CD4-positive, alpha-beta T cell (primary cell): ENCODE results near the gene ODF4. TPM values are rescaled to one million over a fixed set of nuclear protein-coding genes. Genes with fewer than 3 reads are reported as not detected.
A peak's percentile ranks its signal among the peaks of the same experiment; 100 is the strongest.
"Not testable (repeated sequence)": the region's sequence is repeated elsewhere in the genome, so short reads cannot be mapped to it uniquely, and the experiment has no call there.

Source experiments
- ATAC-seq: fragments of 200-7000 bp; cut with Tn5 transposase; one replicate; pipeline ENCODE4 v1.10.0; 2022; ENCODE audit warnings: mild to moderate bottlenecking; ENCODE audit not compliant: poor library complexity
- CTCF ChIA-PET: fragments of 350-600 bp; sonication (Branson Sonifier 250); formaldehyde crosslinking; loops from one replicate; lab custom pipeline; 2021; ENCODE audit warnings: antibody characterized with exemption, inconsistent platforms; lab: Charles Lee
- POLR2A ChIA-PET: fragments of 350-600 bp; sonication (Branson Sonifier 250); formaldehyde crosslinking; loops from one replicate; lab custom pipeline; 2021; ENCODE audit warnings: antibody characterized with exemption, inconsistent platforms; lab: Charles Lee
- DNase-seq, 14 experiments: peaks; one replicate each; pipeline ENCODE4 v3.0.0-alpha.2; 2013 to 2020; ENCODE audit warnings: mixed read lengths in 2 of 14
- H3K27ac ChIP-seq, 2 donors: one replicate each; pipeline versions ENCODE4 v1.5.1 to v1.7.0; 2013; ENCODE audit warnings: low read length in 2 of 2, low read depth in 1 of 2, mild to moderate bottlenecking in 1 of 2
- H3K27me3 ChIP-seq, 2 experiments: 1 replicate in 1 of 2; 2 replicates in 1 of 2; pipeline versions ENCODE4 v1.6.1 to v1.7.0; 2013; ENCODE audit warnings: low read length in 2 of 2, control low read depth in 1 of 2, mild to moderate bottlenecking in 1 of 2, moderate library complexity in 1 of 2; ENCODE audit not compliant: insufficient read depth in 2 of 2, control insufficient read depth in 1 of 2
- H3K36me3 ChIP-seq: one replicate; pipeline ENCODE4 v1.6.1; 2013; ENCODE audit warnings: low read length, control low read depth; ENCODE audit not compliant: insufficient read depth
- H3K4me1 ChIP-seq: one replicate; pipeline ENCODE4 v1.6.1; 2013; ENCODE audit warnings: low read length, control low read depth; ENCODE audit not compliant: insufficient read depth
- H3K4me3 ChIP-seq: one replicate; pipeline ENCODE4 v1.5.1; 2013; ENCODE audit warnings: mild to moderate bottlenecking, low read length, moderate library complexity
- H3K9me3 ChIP-seq, 2 experiments: 1 replicate in 1 of 2; 2 replicates in 1 of 2; pipeline versions ENCODE4 v1.6.1 to v1.7.0; 2013; ENCODE audit warnings: low read length in 2 of 2, mild to moderate bottlenecking in 2 of 2, control low read depth in 1 of 2, moderate library complexity in 1 of 2; ENCODE audit not compliant: control insufficient read depth in 1 of 2, insufficient read depth in 1 of 2
- H3K27ac Mint-ChIP-seq: one replicate; pipeline ENCODE4 v1.8.0; 2020; ENCODE audit warnings: mixed read lengths
- H3K27me3 Mint-ChIP-seq: one replicate; pipeline ENCODE4 v1.8.0; 2021; ENCODE audit warnings: mixed read lengths
- H3K36me3 Mint-ChIP-seq: one replicate; pipeline ENCODE4 v1.8.0; 2021; ENCODE audit warnings: low read depth, mixed read lengths
- H3K4me1 Mint-ChIP-seq: one replicate; pipeline ENCODE4 v1.8.0; 2021; ENCODE audit warnings: low read depth, mixed read lengths
- H3K4me3 Mint-ChIP-seq: one replicate; pipeline ENCODE4 v1.8.0; 2020; ENCODE audit warnings: mild to moderate bottlenecking, mixed read lengths
- H3K9me3 Mint-ChIP-seq: one replicate; pipeline ENCODE4 v1.8.0; 2020; ENCODE audit warnings: mixed read lengths
- CTCF ChIP-seq: fragments of 200-600 bp; IDR thresholded peaks from one replicate; pipeline ENCODE4 v1.8.0; 2022; ENCODE audit warnings: antibody characterized with exemption, mild to moderate bottlenecking
- intact Hi-C, 2 experiments: fragments of 100-400 bp; cut with DNase I in 1 of 2; cut with micrococcal nuclease in 1 of 2; formaldehyde crosslinking; loops; one replicate each; pipeline versions ENCODE4 v1.15.1 to v1.9.0; 2023 to 2025; cut with DNase I, micrococcal nuclease
- total RNA-seq, 174 experiments: library from RNA in 2 of 174; stranded (reverse) in 2 of 174; gene quantifications; one replicate each; pipeline ENCODE4 v1.2.3 and lab custom pipeline; 2021 to 2026

ODF4 gene
- total RNA-seq, 2 experiments from 2014 or later, result not detected

GRCh38 chr17:8375738-8376259, 36.2 kb downstream of the ODF4 start:
- Histone ChIP-seq H3K27me3 (no peaks in the 10 kb centered on the region), H3K4me1 (peaks cover 36% of the 10 kb centered on the region), H3K27ac (peak overlapping the region; percentile 55 to 75), H3K4me3 (peak overlapping the region; percentile 98), H3K36me3 (peaks cover 47% of the 10 kb centered on the region), H3K9me3 (no peaks in the 10 kb centered on the region)
- ChIA-PET POLR2A (interaction anchor here (0.8 to 2.0 kb wide), 5 partner anchors 29 to 370 kb away, joined by 3 to 6 read pairs (median 3); partner anchors contain the start of genes NDEL1 and RANGRF), CTCF (interaction anchor here (0.7 to 2.3 kb wide), 6 partner anchors 8 to 154 kb away, joined by 3 to 6 read pairs (median 4); no protein-coding TSS in a partner anchor)
- Mint-ChIP-seq H3K36me3 (peaks cover 61% of the 10 kb centered on the region), H3K9me3 (no peaks in the 10 kb centered on the region), H3K4me1 (peaks cover 47% of the 10 kb centered on the region), H3K27me3 (no peaks in the 10 kb centered on the region), H3K27ac (peak overlapping the region; percentile 86), H3K4me3 (peak overlapping the region; percentile 86)
- DNase-seq, result peak in 1 of 14 experiments; percentile 23
- no peak for ATAC-seq
- no peak for TF ChIP-seq CTCF
- intact Hi-C loops, result loop anchor here in 1 of 2 experiments (5.0 to 10.0 kb wide), 2 partner anchors 83 to 261 kb away; partner anchors contain the start of gene ALOXE3

GRCh38 chr17:8376271-8377067, 36.8 kb downstream of the ODF4 start, which contains the start of gene KRABD2:
Gene KRABD2 (minus strand): TSS chr17:8376704.
- TF ChIP-seq CTCF, result peak; percentile 65
- ChIA-PET POLR2A (interaction anchor here (0.8 to 2.0 kb wide), 10 partner anchors 16 to 689 kb away, joined by 3 to 6 read pairs (median 3); partner anchors contain the start of genes CTC1, NDEL1, RANGRF and TP53), CTCF (interaction anchor here (0.7 to 2.3 kb wide), 12 partner anchors 8 to 370 kb away, joined by 3 to 6 read pairs (median 3); no protein-coding TSS in a partner anchor)
- peak; percentile 82 to 93 (median 87) for DNase-seq
- H3K27me3 ChIP-seq, result no peaks in the 10 kb centered on the region
- Mint-ChIP-seq H3K4me1 (peaks cover 53% of the 10 kb centered on the region), H3K36me3 (peaks cover 63% of the 10 kb centered on the region), H3K9me3 (no peaks in the 10 kb centered on the region), H3K27ac (peak within 1 kb of the TSS; percentile 86), H3K27me3 (no peaks in the 10 kb centered on the region), H3K4me3 (peak within 1 kb of the TSS; percentile 86)
- no peaks in the 10 kb centered on the region for H3K9me3 ChIP-seq
- peak; percentile 99 for ATAC-seq
- H3K36me3 ChIP-seq, result peaks cover 51% of the 10 kb centered on the region
- peak within 1 kb of the TSS; percentile 55 to 75 for H3K27ac ChIP-seq
- H3K4me3 ChIP-seq, result peak within 1 kb of the TSS; percentile 98
- intact Hi-C loops, result loop anchor here in 1 of 2 experiments (5.0 to 10.0 kb wide), 2 partner anchors 84 to 262 kb away; partner anchors contain the start of gene ALOXE3
- peaks cover 43% of the 10 kb centered on the region for H3K4me1 ChIP-seq

GRCh38 chr17:8377422-8377821, 37.8 kb downstream of the ODF4 start:
- Mint-ChIP-seq H3K4me1 (peaks cover 58% of the 10 kb centered on the region), H3K36me3 (peaks cover 68% of the 10 kb centered on the region), H3K27ac (peak overlapping the region; percentile 86), H3K9me3 (no peaks in the 10 kb centered on the region), H3K27me3 (no peaks in the 10 kb centered on the region), H3K4me3 (peak overlapping the region; percentile 86)
- ChIA-PET CTCF (interaction anchor here (0.8 to 2.3 kb wide), 6 partner anchors 10 to 690 kb away, joined by 3 to 6 read pairs (median 4); partner anchors contain the start of gene TP53), POLR2A (interaction anchor here (0.6 to 2.0 kb wide), 7 partner anchors 15 to 1189 kb away, joined by 3 to 6 read pairs (median 3); partner anchors contain the start of genes CTC1, NDEL1 and TP53)
- Histone ChIP-seq H3K27me3 (no peaks in the 10 kb centered on the region), H3K36me3 (peaks cover 49% of the 10 kb centered on the region), H3K27ac (no peak overlapping the region), H3K9me3 (no peaks in the 10 kb centered on the region), H3K4me1 (peaks cover 50% of the 10 kb centered on the region), H3K4me3 (no peak overlapping the region)
- intact Hi-C loops, result loop anchor here in 1 of 2 experiments (5.0 to 10.0 kb wide), 2 partner anchors 85 to 263 kb away; partner anchors contain the start of gene ALOXE3
- ATAC-seq (no peak), DNase-seq (no peak)
- no peak for TF ChIP-seq CTCF

GRCh38 chr17:8378117-8378516, 38.5 kb downstream of the ODF4 start:
- Histone ChIP-seq H3K36me3 (peaks cover 49% of the 10 kb centered on the region), H3K4me1 (peaks cover 50% of the 10 kb centered on the region)
- intact Hi-C loops, result loop anchor here in 1 of 2 experiments (5.0 to 10.0 kb wide), 2 partner anchors 86 to 263 kb away; partner anchors contain the start of gene ALOXE3
- ATAC-seq, H3K9me3 Mint-ChIP-seq, DNase-seq, H3K4me3 ChIP-seq, POLR2A ChIA-PET, H3K27ac ChIP-seq, H3K27me3 ChIP-seq, H3K9me3 ChIP-seq, H3K27me3 Mint-ChIP-seq, H3K27ac Mint-ChIP-seq: not testable (repeated sequence)
- peak overlapping the region; percentile 86 for H3K4me3 Mint-ChIP-seq
- peaks cover 65% of the 10 kb centered on the region for H3K4me1 Mint-ChIP-seq
- CTCF ChIA-PET, result interaction anchor here (1.1 kb wide), 1 partner anchor 691 kb away, joined by 4 read pairs; the partner anchor contains the start of gene TP53
- H3K36me3 Mint-ChIP-seq, result peaks cover 75% of the 10 kb centered on the region
